ENCODE data around the gene ASIC4. TPM values are rescaled to one million over a fixed set of nuclear protein-coding genes. Genes with fewer than 3 reads are reported as not detected.

Gene ASIC4
- total and polyA plus RNA-seq, 9 of the 15 experiments (the other 6 are each of a cell fraction or from before 2014, with no cell fraction given), result 0.07 to 19.2 (median 4.8) TPM

- TF ChIP-seq GTF2E2 (tag; IDR thresholded peaks at IDR 0.05) (peak; percentile 68; the same call in 1 of the 2 replicates), PML (IDR thresholded peaks at IDR 0.05; ENCODE audit: low read length) (peak; percentile 45; the same call in 1 of the 2 replicates), ZNF507 (tag; conservative IDR thresholded peaks at IDR 0.05) (no peak), PHF20 (IDR thresholded peaks at IDR 0.05; ENCODE audit: partially characterized antibody) (no peak), TFAP4 (CRISPR knock-in tag; IDR thresholded peaks at IDR 0.05; ENCODE audit: borderline replicate concordance) (peak; percentile 85), NEUROD1 (IDR thresholded peaks at IDR 0.05; ENCODE audit: borderline replicate concordance, low read depth, low read length, partially characterized antibody) (peak; percentile 17), ZBTB33 (CRISPR knock-in tag; IDR thresholded peaks at IDR 0.05) (peak; percentile 35; the same call in 1 of the 2 replicates), ELF1 (tag; IDR thresholded peaks at IDR 0.05) (peak; percentile 91), RB1 (IDR thresholded peaks at IDR 0.05; ENCODE audit: low read depth) (no peak), TCF7 (IDR thresholded peaks at IDR 0.05; ENCODE audit: borderline replicate concordance) (no peak), PBX2 (CRISPR knock-in tag; IDR thresholded peaks at IDR 0.05; ENCODE audit: low read depth) (no peak), PBX2 (tag; conservative IDR thresholded peaks at IDR 0.05; ENCODE audit: low read depth) (no peak), NR0B1 (IDR thresholded peaks at IDR 0.05; ENCODE audit: partially characterized antibody) (no peak), ZNF23 (CRISPR knock-in tag; IDR thresholded peaks at IDR 0.05) (no peak), HEY1 (CRISPR knock-in tag; IDR thresholded peaks at IDR 0.05; ENCODE audit: borderline replicate concordance) (no peak), CHCHD3 (CRISPR knock-in tag; IDR thresholded peaks at IDR 0.05) (no peak), FUS (optimal IDR thresholded peaks at IDR 0.05; ENCODE audit: low read depth, low read length) (no peak), ZNF707 (CRISPR knock-in tag; conservative IDR thresholded peaks at IDR 0.05) (no peak), CTCF (IDR thresholded peaks at IDR 0.05 in 2 of 3, conservative IDR thresholded peaks at IDR 0.05 in 1 of 3; ENCODE audit: insufficient read depth in 2 of 3, low read depth in 1 of 3, low read length in 3 of 3) (no peak)
Measured at GRCh38 chr2:219498280-219499057, 15.8 kb upstream of the ASIC4 start, which contains the start of gene GMPPA (continued).

Measured in K562 (cell line).